ENCODE results near the gene C1QC. TPM values are rescaled to one million over a fixed set of nuclear protein-coding genes. Genes with fewer than 3 reads are reported as not detected.

The C1QC gene
- total and polyA plus RNA-seq, 2 of the 8 experiments (the other 6 are each of a cell fraction or from before 2014, with no cell fraction given) = not detected

GRCh38 chr1:22680726-22681125 lies 37.3 kb downstream of the C1QC start:
- Histone ChIP-seq H3K4me2 (ENCODE audit: insufficient read depth in 1 of 2, low read depth in 2 of 2, low read length in 2 of 2) (no peak overlapping the region), H3K4me1 (replicated peaks in 1 of 4; ENCODE audit: control insufficient read depth in 3 of 4, insufficient read depth in 4 of 4, low read length in 3 of 4) (peaks cover 0 to 10% (median 4%) of the 10 kb centered on the region in 4 experiments; a peak in 2 of 7 replicates), H3K27ac (ENCODE audit: low read depth, low read length) (no peak overlapping the region), H3K18ac (ENCODE audit: extremely low read depth, low read length) (no peak overlapping the region), H2BK12ac (ENCODE audit: low read depth, low read length) (no peak overlapping the region), H3K23me2 (ENCODE audit: low read depth, low read length) (peaks cover 12% of the 10 kb centered on the region; the same call in 1 of the 2 replicates), H3K79me2 (ENCODE audit: control insufficient read depth in 1 of 2, insufficient read depth in 2 of 2, low read length in 2 of 2) (no peaks in the 10 kb centered on the region; a peak in 1 of 4 replicates), H2AFZ (ENCODE audit: low read length) (no peak overlapping the region), H3K36me3 (ENCODE audit: control insufficient read depth in 2 of 4, insufficient read depth in 4 of 4, low read length in 3 of 4) (no peaks in the 10 kb centered on the region), H4K91ac (replicated peaks; ENCODE audit: insufficient read length, low read length) (no peak overlapping the region), H3K9ac (replicated peaks in 1 of 4; ENCODE audit: extremely low read depth in 1 of 4, low read depth in 3 of 4, low read length in 3 of 4) (no peak overlapping the region), H2BK5ac (ENCODE audit: low read depth, low read length) (no peak overlapping the region), H3K79me1 (ENCODE audit: low read depth, low read length) (no peaks in the 10 kb centered on the region), H2BK15ac (ENCODE audit: low read length) (no peak overlapping the region), H4K20me1 (replicated peaks in 1 of 2; ENCODE audit: control insufficient read depth in 1 of 2, insufficient read depth in 2 of 2, low read length in 2 of 2) (peaks cover 0 to 11% of the 10 kb centered on the region in 2 experiments), H3K27me3 (replicated peaks in 1 of 4; ENCODE audit: control insufficient read depth in 3 of 4, extremely low read depth in 1 of 4, insufficient read depth in 3 of 4, low read length in 3 of 4) (no peaks in the 10 kb centered on the region), H3K4me3 (ENCODE audit: extremely low read depth in 1 of 4, insufficient read depth in 2 of 4, low read depth in 3 of 4, low read length in 4 of 4) (no peak overlapping the region), H2BK120ac (replicated peaks; ENCODE audit: low read depth, low read length) (no peak overlapping the region), H3K4ac (replicated peaks; ENCODE audit: insufficient read length, low read depth, low read length) (no peak overlapping the region), H2BK20ac (ENCODE audit: low read length) (no peak overlapping the region), H4K8ac (ENCODE audit: extremely low read depth, insufficient read depth, low read length) (peak overlapping the region; percentile 15; the same call in 1 of the 2 replicates), H2AK5ac (ENCODE audit: low read depth, low read length) (no peak overlapping the region), H3K23ac (ENCODE audit: insufficient read length) (no peak overlapping the region), H3K56ac (replicated peaks; ENCODE audit: insufficient read length, low read depth, low read length) (no peak overlapping the region), H3K9me3 (ENCODE audit: insufficient read depth in 2 of 2, low read depth in 1 of 2, low read length in 1 of 2) (no peaks in the 10 kb centered on the region), H4K5ac (ENCODE audit: insufficient read length, low read depth, low read length) (no peak overlapping the region), H3K14ac (ENCODE audit: insufficient read length) (no peak overlapping the region)
- TF ChIP-seq CBX8 (IDR thresholded peaks at IDR 0.05; ENCODE audit: borderline replicate concordance, low read depth, low read length) = no peak
- TF ChIP-seq RBBP5 (IDR thresholded peaks at IDR 0.05; ENCODE audit: borderline replicate concordance, low read depth, low read length) = no peak
- no peak for TF ChIP-seq SP1 (IDR thresholded peaks at IDR 0.05; ENCODE audit: low read depth, low read length)
- no peak for TF ChIP-seq POLR2A (IDR thresholded peaks at IDR 0.05; ENCODE audit: control extremely low read depth in 1 of 2, low read depth in 2 of 2, low read length in 2 of 2)
- no peak for TF ChIP-seq TCF12 (IDR thresholded peaks at IDR 0.05; ENCODE audit: low read depth, low read length)
- TF ChIP-seq EP300 (IDR thresholded peaks at IDR 0.05; ENCODE audit: borderline replicate concordance in 1 of 2, low read depth in 2 of 2, low read length in 2 of 2) = no peak
- no peak for TF ChIP-seq CBX5 (IDR thresholded peaks at IDR 0.05; ENCODE audit: low read depth, low read length)
- 84% methylated on average over 9 of the region's 9 CpGs; no CpG with 5 or more reads in 1 of the 2 experiments for WGBS, 2 experiments (ENCODE audit: extremely low coverage in 1 of 2, insufficient coverage in 1 of 2, insufficient read length in 1 of 2, insufficient replicate concordance in 2 of 2, low coverage in 1 of 2, low lambda C conversion rate in 2 of 2, missing lambda C conversion rate in 1 of 2)
- FAIRE-seq (no peak), DNase-seq (ENCODE audit: low read depth in 1 of 2, low spot score in 2 of 2) (no peak)
- CTCF ChIA-PET (ENCODE audit: partially characterized antibody) = interaction anchor here (1.0 kb wide), 2 partner anchors 22 to 182 kb away, joined by 3 to 5 read pairs; no protein-coding TSS in a partner anchor
- POLR2A ChIA-PET (ENCODE audit: partially characterized antibody) = no interaction called here

Data from H1 (cell line).